HCT116 (cell line): ENCODE measurements around the gene AGAP1.

ENCODE experiments used
- EGR1 ChIP-seq: IDR thresholded peaks from 2 replicates; pipeline ENCODE4 v1.6.1; 2012; ENCODE audit warnings: low read depth
- EZH2 ChIP-seq: fragments of 200-600 bp; sonication (generic); IDR thresholded peaks from 2 replicates; pipeline ENCODE4 v1.6.1; 2017; ENCODE audit warnings: antibody characterized with exemption, mixed run types
- JUND ChIP-seq: IDR thresholded peaks from 2 replicates; pipeline ENCODE4 v1.6.1; 2012
- POLR2A ChIP-seq: IDR thresholded peaks from 2 replicates; pipeline ENCODE4 v1.7.0; 2011; ENCODE audit warnings: borderline replicate concordance; ENCODE audit not compliant: insufficient read depth, insufficient read length; ENCODE audit errors: extremely low read depth
- POLR2AphosphoS5 ChIP-seq: IDR thresholded peaks from 2 replicates; pipeline ENCODE4 v1.6.1; 2011; ENCODE audit warnings: mild to moderate bottlenecking, low read depth, low read length, moderate library complexity
- RAD21 ChIP-seq: IDR thresholded peaks from 2 replicates; pipeline ENCODE4 v1.6.1; 2012; ENCODE audit warnings: low read depth, mild to moderate bottlenecking
- YY1 ChIP-seq: IDR thresholded peaks from 2 replicates; pipeline ENCODE4 v1.6.1; 2011; ENCODE audit warnings: low read length, low read depth, moderate library complexity, mild to moderate bottlenecking; ENCODE audit not compliant: insufficient replicate concordance; ENCODE audit errors: extremely low read depth
- TF ChIP-seq, protein P1 (sequence below), 3 experiments: fragments of 200-600 bp in 1 of 3; sonication (generic) in 1 of 3; IDR thresholded peaks in 2 of 3; conservative IDR thresholded peaks in 1 of 3; 2 replicates each; pipeline ENCODE4 v1.5.1; 2012 to 2017; ENCODE audit warnings: low read depth in 2 of 3, low read length in 2 of 3, antibody characterized with exemption in 1 of 3, borderline replicate concordance in 1 of 3, control low read depth in 1 of 3, mild to moderate bottlenecking in 1 of 3, mixed read lengths in 1 of 3, mixed run types in 1 of 3, moderate library complexity in 1 of 3; ENCODE audit not compliant: insufficient read depth in 1 of 3
- TF ChIP-seq, protein P2 (sequence below): IDR thresholded peaks from 2 replicates; pipeline ENCODE4 v1.6.1; 2012
- TF ChIP-seq, protein P3 (sequence below): IDR thresholded peaks from 2 replicates; pipeline ENCODE4 v1.6.1; 2012; ENCODE audit warnings: low read depth

DNA sequence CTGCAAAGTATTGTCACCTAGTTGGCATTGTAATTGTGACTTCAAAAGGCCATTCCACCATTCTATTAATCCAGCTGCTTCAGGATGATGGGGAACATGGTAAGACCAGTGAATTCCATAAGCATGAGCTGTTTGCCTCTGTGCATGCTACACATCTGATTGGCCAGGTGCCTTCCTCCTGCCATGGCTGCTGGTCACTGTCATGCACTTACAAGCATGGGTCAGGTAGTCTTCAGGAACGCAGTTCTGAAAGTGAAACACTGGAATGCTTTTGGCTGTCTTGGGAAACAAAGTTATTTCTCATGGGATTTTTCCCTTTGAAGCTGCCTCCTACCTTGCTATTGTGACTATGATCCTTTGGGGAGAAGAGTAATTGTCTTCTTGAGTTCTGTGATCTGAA lies 406.8 kb downstream of the AGAP1 start:
- TF ChIP-seq, protein P1, sequence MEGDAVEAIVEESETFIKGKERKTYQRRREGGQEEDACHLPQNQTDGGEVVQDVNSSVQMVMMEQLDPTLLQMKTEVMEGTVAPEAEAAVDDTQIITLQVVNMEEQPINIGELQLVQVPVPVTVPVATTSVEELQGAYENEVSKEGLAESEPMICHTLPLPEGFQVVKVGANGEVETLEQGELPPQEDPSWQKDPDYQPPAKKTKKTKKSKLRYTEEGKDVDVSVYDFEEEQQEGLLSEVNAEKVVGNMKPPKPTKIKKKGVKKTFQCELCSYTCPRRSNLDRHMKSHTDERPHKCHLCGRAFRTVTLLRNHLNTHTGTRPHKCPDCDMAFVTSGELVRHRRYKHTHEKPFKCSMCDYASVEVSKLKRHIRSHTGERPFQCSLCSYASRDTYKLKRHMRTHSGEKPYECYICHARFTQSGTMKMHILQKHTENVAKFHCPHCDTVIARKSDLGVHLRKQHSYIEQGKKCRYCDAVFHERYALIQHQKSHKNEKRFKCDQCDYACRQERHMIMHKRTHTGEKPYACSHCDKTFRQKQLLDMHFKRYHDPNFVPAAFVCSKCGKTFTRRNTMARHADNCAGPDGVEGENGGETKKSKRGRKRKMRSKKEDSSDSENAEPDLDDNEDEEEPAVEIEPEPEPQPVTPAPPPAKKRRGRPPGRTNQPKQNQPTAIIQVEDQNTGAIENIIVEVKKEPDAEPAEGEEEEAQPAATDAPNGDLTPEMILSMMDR (IDR thresholded peaks at IDR 0.05 in 2 of 3, conservative IDR thresholded peaks at IDR 0.05 in 1 of 3; ENCODE audit: borderline replicate concordance in 1 of 3, insufficient read depth in 1 of 3, low read depth in 2 of 3, low read length in 2 of 3) = no peak
- TF ChIP-seq YY1 (no peak), EZH2 (no peak), POLR2AphosphoS5 (no peak), EGR1 (no peak), RAD21 (no peak), JUND (no peak), POLR2A (no peak)
- TF ChIP-seq, protein P2, sequence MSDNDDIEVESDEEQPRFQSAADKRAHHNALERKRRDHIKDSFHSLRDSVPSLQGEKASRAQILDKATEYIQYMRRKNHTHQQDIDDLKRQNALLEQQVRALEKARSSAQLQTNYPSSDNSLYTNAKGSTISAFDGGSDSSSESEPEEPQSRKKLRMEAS = no peak
- TF ChIP-seq, protein P3, sequence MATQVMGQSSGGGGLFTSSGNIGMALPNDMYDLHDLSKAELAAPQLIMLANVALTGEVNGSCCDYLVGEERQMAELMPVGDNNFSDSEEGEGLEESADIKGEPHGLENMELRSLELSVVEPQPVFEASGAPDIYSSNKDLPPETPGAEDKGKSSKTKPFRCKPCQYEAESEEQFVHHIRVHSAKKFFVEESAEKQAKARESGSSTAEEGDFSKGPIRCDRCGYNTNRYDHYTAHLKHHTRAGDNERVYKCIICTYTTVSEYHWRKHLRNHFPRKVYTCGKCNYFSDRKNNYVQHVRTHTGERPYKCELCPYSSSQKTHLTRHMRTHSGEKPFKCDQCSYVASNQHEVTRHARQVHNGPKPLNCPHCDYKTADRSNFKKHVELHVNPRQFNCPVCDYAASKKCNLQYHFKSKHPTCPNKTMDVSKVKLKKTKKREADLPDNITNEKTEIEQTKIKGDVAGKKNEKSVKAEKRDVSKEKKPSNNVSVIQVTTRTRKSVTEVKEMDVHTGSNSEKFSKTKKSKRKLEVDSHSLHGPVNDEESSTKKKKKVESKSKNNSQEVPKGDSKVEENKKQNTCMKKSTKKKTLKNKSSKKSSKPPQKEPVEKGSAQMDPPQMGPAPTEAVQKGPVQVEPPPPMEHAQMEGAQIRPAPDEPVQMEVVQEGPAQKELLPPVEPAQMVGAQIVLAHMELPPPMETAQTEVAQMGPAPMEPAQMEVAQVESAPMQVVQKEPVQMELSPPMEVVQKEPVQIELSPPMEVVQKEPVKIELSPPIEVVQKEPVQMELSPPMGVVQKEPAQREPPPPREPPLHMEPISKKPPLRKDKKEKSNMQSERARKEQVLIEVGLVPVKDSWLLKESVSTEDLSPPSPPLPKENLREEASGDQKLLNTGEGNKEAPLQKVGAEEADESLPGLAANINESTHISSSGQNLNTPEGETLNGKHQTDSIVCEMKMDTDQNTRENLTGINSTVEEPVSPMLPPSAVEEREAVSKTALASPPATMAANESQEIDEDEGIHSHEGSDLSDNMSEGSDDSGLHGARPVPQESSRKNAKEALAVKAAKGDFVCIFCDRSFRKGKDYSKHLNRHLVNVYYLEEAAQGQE = no peak
